LNCAP (cell line): ENCODE data around the gene PAFAH1B2.

Experiments
- TF ChIP-seq, protein P1 (sequence below): fragments of 450-650 bp; IDR thresholded peaks from 2 replicates; pipeline ENCODE4 v1.5.1; 2017; ENCODE audit warnings: mild to moderate bottlenecking

The PAFAH1B2 gene

DNA sequence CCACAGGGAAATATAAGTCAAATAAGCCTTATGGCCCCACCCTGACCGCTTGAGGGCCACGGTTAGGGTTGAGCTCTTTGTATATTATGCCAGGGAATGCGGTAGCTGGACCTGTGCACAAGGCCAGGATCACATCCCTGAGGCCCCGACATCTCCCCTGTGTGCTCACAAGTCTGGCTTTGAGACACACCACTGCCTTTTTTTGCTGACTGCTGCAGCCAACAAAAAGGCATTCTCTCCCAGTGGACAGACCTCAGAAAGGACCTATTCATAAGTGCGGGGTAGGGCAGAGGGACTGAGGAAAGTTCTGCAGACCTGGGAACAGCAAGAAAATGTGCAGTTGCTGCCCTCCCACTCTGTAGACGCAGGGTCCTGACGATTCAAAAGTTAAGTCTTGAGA, 31.0 kb downstream of the PAFAH1B2 start:
- TF ChIP-seq, protein P1, sequence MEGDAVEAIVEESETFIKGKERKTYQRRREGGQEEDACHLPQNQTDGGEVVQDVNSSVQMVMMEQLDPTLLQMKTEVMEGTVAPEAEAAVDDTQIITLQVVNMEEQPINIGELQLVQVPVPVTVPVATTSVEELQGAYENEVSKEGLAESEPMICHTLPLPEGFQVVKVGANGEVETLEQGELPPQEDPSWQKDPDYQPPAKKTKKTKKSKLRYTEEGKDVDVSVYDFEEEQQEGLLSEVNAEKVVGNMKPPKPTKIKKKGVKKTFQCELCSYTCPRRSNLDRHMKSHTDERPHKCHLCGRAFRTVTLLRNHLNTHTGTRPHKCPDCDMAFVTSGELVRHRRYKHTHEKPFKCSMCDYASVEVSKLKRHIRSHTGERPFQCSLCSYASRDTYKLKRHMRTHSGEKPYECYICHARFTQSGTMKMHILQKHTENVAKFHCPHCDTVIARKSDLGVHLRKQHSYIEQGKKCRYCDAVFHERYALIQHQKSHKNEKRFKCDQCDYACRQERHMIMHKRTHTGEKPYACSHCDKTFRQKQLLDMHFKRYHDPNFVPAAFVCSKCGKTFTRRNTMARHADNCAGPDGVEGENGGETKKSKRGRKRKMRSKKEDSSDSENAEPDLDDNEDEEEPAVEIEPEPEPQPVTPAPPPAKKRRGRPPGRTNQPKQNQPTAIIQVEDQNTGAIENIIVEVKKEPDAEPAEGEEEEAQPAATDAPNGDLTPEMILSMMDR = no peak

DNA sequence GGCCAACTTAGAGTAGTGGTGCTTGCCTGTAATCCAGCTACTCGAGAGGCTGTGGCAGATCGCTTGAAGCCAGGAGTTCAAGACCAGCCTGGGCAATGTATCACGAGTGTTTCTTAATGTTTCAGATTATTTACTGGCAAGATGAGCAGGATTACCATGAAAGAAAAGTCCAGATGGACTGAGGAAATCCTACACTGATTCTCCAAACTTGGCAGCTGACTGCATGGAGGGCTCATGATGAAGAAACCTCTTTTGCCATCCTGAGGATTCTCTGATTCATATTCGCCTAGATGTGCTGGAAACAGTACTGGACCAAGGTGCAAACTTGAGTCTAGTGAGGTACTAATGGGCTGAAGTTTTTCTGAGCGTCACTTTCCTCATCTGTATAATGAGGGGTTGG, 31.7 kb downstream of the PAFAH1B2 start:
- TF ChIP-seq, protein P1 = no peak

DNA sequence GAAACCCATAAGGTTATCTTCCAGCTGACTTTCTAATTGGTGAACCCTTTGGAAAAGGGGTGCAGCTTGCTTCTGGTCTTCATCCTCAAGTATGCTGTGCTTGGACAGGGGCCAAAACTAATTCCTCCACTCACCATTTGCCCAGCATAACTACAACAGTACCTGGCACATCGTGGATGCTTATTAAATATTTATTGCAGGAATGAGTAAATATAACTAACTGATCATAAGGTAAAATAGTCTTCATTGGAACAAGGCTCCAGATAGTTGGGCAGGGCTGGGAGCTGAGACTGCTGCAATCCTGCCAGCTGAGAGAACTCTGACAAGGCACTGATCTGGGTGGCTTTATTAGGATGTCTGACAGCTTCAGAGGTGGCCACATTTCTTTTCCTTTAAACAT, 32.1 kb downstream of the PAFAH1B2 start:
- TF ChIP-seq, protein P1 = no peak

DNA sequence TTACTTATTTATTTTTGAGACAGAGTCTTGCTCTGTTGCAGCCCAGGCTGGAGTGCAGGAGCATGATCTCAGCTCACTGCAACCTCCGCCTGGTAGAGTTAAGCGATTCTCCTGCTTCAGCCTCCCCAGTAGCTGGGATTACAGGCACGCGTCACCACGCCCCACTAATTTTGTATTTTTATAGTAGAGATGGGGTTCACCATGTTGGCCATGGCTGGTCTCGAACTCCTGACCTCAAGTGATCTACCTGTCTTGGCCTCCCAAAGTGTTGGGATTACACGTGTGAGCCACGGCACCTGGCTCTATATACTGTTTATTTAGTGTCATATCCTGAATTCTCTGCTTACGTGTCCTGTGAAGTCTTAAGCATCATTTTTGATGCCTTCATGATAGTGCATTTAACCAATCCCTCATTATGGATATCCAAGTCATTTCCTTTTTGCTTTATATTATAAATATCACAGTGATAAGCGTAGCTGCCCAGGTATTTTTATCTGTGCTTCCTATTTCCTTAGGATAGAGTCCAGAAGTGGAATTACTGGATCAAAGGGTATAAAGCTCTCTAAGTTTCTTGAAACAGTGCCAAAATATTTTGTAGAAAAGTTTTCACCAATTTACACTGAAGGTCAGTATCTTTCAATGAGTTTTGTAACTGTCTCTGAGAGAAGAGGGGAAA, 33.6 kb downstream of the PAFAH1B2 start:
- TF ChIP-seq, protein P1 = no peak

DNA sequence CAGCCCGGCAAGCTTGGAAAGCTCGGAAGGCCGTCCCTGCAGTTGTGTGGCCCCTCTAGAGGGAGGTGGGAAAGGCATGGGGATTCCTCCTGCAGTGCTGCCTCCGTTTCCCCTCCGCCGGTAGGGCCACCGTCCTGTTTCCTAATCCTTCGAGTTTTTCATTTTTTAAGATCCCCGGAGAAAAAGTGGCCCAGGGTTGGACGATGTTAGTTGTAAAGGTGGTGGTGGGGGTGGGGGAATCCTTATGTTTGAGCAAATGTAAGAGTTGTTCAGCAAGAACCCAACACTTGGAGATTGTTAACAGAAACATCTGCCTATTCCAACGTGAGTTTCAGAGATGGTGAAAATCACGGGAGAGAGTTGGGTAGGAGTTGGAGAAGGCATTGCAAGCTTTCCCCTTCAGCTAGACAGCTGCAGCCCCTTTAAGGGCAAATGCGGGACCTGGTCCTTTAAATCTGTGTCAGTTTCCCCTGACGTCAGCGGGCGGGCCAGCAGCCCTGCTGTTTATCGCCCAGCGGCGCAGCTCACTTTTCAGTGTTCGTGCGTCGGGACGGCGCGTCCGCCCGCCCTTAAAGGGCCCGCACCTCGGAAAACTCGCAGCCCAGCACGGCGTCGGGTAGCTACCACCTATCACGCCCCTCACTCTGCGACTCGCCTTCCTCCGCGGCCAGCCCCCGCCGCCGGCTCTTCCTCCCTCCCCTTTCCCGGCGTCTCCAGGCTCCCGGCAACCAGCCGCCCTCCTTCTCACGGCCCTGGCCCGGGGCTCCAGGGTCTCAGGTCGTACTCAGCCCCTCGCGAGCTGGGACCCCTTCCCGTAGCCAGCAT, 34.3 kb downstream of the PAFAH1B2 start, which contains the start of gene SIDT2:
TSS of gene SIDT2 (plus strand) at position 534 of the 825 bp plus-strand sequence. CDS start 521 bp downstream, outside the sequence.
- TF ChIP-seq, protein P1 = no peak

DNA sequence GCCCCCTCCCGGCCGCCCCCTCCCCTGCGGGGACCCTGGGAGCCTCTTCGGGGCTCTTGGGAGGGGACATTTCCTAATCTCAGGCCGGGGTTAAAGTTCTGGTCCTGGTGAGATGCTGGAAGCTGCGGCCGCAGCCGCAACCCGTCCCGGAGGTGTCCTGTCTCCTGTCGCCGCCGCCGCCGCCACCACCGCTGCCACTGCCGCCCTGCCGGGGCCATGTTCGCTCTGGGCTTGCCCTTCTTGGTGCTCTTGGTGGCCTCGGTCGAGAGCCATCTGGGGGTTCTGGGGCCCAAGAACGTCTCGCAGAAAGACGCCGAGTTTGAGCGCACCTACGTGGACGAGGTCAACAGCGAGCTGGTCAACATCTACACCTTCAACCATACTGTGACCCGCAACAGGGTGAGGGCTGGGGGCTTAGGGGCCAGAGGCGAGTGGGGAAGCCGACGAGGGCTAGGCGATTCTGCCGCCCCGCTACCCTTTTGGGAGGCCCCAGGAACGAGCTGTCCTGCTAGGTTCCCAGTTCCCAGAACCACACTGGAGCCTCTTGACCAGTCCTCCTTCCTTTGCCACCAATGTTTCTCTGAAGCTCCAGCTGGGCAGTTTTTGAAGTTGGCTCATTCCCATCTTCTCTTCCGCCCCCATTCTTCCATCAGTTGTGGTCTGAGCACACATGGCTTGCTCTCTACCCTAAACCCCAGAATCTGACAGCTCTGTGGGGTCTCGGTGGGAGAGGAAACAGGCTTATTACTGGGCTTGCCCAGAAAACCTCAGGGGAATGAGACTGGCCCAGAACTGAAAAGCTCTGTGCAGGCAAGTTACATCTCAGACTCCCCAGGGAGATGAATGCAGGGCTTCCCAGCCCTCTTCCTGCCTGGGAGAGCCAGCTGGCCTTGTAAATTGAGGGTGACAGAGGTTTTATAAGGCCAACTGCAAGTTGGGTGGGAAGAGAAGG, 35.2 kb downstream of the PAFAH1B2 start:
- TF ChIP-seq, protein P1 = no peak

DNA sequence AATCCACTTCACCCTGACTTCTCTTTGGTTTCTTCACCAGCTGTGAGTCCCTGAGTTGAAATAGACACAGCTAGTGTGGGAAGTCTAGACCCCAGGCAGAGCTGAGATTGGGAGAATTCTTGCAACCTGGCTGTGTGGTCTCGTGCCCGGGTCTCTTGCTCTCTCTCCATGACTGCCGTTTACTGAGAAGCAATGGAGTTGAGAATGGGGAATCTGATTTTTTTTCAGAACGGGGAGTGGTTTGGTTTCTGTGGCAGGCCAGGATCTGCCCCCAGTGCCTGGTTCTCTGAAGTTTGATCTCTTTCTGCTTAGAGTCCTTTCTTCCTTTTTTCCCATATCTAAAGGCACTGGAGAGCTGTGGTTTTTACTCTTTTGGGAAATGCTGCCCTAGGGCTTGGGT, 35.9 kb downstream of the PAFAH1B2 start:
- TF ChIP-seq, protein P1 = no peak
